Measurements from ENCODE around the gene TBC1D28.
"Not testable (repeated sequence)": the region's sequence is repeated elsewhere in the genome, so short reads cannot be mapped to it uniquely, and the experiment has no call there.

The TBC1D28 gene

DNA sequence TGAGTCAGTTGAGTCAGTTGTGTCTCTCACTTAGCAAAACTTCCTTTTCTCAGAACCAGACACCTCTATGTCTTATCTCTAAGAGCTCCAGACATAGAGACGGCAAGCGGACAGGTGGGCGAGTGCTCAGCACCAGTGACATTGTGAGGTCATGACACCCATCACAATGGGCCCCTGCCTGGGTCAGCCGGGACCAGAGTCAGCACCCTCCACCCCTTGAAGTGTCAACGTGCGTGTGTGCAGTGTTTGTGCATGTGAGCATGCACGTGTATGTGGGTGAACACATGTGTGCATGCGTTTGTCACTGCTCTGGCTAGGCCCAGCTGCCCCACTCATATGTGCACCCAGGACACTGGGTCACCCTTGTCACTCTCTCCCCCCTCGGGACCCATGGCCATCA lies at the start of gene TBC1D28:
Gene TBC1D28, minus strand, starts transcription at position 101 of the 400 bp plus-strand sequence. CDS start 3,039 bp downstream, outside the sequence.
- DNase-seq (ENCODE audit: extremely low read depth, low read depth): not testable (repeated sequence)

GRCh38 chr17:18682668-18683067 lies 38.5 kb upstream of the TBC1D28 start:
- DNase-seq (ENCODE audit: extremely low read depth, low read depth): not testable (repeated sequence)

DNA sequence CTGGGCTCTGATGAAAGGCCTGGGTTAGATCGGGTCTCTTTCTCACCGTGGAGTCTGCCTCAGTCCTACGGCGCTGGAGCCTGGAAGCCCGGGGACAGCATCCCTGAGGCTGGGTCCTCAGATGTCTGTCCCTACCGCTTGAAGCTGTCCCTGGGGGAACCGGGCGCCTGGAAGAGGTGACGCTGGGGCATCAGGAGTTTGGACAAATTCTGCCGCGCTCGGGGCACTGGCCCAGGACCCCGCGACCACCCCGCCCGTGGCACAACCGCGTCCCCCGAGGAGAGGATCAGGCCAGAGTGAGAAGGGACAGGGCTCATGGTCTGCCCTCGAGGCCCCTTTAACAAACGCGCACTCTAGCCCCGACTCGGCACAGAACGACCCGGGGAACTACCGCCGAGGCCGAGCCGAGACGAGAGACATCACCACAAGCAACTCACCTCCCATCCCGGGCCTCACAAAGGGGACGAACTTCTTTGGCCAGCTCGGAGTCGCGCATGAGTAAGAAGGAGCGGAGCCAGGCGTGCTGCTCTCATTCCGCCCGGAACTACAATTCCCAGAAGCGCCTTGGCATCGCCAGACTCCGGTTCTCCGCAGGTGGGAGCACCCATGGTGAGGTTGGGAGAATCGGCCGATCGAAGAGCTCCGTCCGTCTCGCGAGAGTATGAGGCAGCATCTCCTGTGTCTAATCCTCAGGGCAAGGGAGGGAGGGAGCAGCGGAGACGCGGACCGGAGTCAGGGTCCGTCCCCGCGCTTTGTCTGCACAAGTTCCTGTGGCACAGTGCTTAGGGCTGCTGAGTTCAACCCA lies 37.8 kb upstream of the TBC1D28 start, which contains the start of gene FOXO3B:
Gene FOXO3B, minus strand, starts transcription at position 548 of the 805 bp plus-strand sequence. CDS start 663 bp downstream, outside the sequence.
- peak; percentile 66 for DNase-seq (ENCODE audit: extremely low read depth, low read depth)

- DNase-seq (ENCODE audit: extremely low read depth, low read depth): not testable (repeated sequence)
Observed at GRCh38 chr17:18677381-18677780, 33.2 kb upstream of the TBC1D28 start.

GRCh38 chr17:18676928-18677327 lies 32.7 kb upstream of the TBC1D28 start:
- not testable (repeated sequence) for DNase-seq (ENCODE audit: extremely low read depth, low read depth)

- DNase-seq (ENCODE audit: extremely low read depth, low read depth): not testable (repeated sequence)
Observed at GRCh38 chr17:18672395-18673227, 28.4 kb upstream of the TBC1D28 start.

DNA sequence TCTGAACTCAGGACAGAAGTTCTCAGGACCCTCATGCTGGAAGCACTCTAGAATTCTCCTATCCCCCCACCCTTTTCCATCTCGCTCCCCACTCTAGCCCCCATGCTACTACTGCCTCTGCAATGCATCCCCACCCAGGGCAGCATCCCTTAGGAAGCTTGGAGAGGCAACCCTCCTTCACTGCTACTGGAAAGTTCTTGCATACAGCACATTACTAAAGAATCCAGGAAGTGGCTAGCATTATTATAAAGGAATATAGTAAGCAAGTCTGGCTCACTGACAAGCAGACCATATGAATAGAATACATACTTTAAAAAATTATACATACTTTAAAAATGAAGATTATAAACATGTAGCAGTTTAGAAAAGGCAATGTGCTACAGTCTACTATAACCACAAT lies 24.4 kb upstream of the TBC1D28 start:
- not testable (repeated sequence) for DNase-seq (ENCODE audit: extremely low read depth, low read depth)

DNA sequence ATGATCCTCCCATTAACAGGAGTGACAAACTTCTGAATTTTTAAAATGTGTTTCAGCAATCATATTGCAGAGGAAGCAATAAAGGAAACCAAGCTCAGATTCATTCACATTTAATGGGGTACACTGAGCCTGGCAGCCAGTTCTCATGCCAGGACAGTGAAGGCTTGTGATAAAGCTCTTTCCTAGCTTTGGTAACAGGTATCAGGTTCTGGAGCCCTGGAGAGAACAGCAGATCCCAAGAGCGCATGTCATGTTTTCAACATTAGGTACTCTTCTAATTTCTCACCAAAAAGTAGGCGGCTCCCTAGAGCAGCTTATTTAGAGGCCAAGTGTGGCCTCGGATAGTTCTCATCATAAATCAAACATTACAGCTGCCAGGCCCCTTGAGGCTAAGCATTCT lies 23.3 kb upstream of the TBC1D28 start:
- not testable (repeated sequence) for DNase-seq (ENCODE audit: extremely low read depth, low read depth)

GRCh38 chr17:18666326-18666725 lies 22.1 kb upstream of the TBC1D28 start:
- DNase-seq (ENCODE audit: extremely low read depth, low read depth): not testable (repeated sequence)

DNA sequence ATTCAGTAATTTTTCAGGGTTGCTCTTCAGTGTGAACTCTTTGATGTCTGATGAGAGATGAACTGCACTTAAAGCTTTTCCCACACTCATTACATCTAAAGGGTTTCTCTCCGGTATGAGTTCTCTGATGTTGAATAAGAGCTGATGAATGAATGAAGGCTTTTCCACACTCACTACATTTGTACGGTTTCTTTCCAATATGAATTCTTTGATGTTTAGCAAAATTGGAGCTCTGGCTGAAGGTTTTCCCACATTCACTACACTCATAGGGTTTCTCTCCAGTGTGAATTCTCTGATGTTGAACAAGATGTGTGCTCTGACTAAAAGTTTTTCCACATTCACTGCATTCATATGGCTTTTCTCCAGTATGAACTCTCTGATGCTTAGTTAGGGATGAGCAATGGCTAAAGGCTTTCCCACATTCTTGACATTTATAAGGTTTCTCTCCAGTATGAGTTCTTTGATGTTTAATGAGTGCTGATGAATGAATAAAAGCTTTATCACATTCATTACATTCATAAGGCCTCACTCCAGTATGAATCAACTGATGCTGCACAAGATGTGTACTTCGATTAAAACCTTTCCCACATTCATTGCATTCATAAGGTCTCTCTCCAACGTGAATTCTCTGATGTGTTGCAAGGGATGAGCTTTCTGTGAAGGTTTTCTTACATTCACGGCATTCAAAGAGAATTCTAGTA lies 17.9 kb upstream of the TBC1D28 start:
- not testable (repeated sequence) for DNase-seq (ENCODE audit: extremely low read depth, low read depth)

- not testable (repeated sequence) for DNase-seq (ENCODE audit: extremely low read depth, low read depth)
Observed at GRCh38 chr17:18650094-18650493, 5.9 kb upstream of the TBC1D28 start.

DNA sequence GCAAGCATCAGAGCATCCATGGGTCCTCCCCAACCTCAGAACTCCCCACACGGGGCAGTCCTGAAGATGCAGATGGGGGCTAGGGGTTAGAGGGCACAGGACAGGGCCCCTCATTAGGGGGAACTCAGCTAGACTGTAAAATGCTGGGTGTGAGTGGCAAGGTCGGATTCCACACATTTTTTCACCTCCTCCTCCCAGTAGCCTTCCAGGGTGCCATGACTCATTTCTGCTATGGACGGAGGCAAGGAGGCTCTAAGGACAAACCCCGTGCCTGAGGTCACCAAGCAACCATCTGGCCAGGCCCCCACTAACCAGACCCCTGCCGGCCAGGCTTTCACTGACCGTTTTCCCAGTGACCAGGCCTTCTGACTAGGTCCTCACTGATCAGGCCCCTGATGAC lies 1.1 kb downstream of the TBC1D28 start:
- not testable (repeated sequence) for DNase-seq (ENCODE audit: extremely low read depth, low read depth)

- DNase-seq (ENCODE audit: extremely low read depth, low read depth): not testable (repeated sequence)
Observed at GRCh38 chr17:18638357-18638756, 5.8 kb downstream of the TBC1D28 start.

GRCh38 chr17:18636237-18636636 lies 8.0 kb downstream of the TBC1D28 start:
- DNase-seq (ENCODE audit: extremely low read depth, low read depth): not testable (repeated sequence)

DNA sequence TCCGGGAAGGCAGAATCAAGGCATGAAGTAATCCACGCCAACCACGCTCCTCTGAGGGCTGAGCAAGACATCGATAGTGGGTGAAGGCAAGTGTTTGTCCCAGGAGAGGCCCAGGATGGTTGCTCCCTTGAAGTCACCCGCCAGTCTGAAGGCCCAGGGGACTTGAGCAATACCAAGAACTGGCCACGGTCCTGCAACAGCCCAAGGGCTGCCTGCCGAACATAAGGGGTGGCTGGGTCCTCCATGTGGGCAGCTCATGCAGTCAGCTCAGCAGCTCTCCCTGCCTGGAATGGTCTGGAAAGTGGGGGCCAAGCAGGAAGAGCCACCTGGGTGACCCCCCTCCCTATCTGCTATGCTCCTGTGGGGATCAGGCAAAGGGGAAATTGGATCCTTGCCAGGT lies 8.4 kb downstream of the TBC1D28 start:
- not testable (repeated sequence) for DNase-seq (ENCODE audit: extremely low read depth, low read depth)

- not testable (repeated sequence) for DNase-seq (ENCODE audit: extremely low read depth, low read depth)
Observed at GRCh38 chr17:18634550-18635263, 9.5 kb downstream of the TBC1D28 start.

Measured in AG09319 (cell line).